Hepatocyte (in vitro differentiated cells): ENCODE results near the gene KIF25.

Experiments used
- EZH2 ChIP-seq: fragments of 200-600 bp; sonication (generic); IDR thresholded peaks from 2 replicates; pipeline ENCODE4 v1.6.1; 2016; ENCODE audit warnings: antibody characterized with exemption, mild to moderate bottlenecking, borderline replicate concordance
- EZH2phosphoT487 ChIP-seq: fragments of 200-600 bp; sonication (generic); IDR thresholded peaks from one replicate; pipeline ENCODE4 v1.6.1; 2018; ENCODE audit warnings: antibody characterized with exemption, mild to moderate bottlenecking, low read depth, moderate library complexity; ENCODE audit not compliant: unreplicated experiment, severe bottlenecking
- TF ChIP-seq, protein P1 (sequence below): fragments of 200-600 bp; sonication (generic); IDR thresholded peaks from 2 replicates; pipeline ENCODE4 v1.5.1; 2016; ENCODE audit warnings: antibody characterized with exemption, mild to moderate bottlenecking; ENCODE audit not compliant: poor library complexity

DNA sequence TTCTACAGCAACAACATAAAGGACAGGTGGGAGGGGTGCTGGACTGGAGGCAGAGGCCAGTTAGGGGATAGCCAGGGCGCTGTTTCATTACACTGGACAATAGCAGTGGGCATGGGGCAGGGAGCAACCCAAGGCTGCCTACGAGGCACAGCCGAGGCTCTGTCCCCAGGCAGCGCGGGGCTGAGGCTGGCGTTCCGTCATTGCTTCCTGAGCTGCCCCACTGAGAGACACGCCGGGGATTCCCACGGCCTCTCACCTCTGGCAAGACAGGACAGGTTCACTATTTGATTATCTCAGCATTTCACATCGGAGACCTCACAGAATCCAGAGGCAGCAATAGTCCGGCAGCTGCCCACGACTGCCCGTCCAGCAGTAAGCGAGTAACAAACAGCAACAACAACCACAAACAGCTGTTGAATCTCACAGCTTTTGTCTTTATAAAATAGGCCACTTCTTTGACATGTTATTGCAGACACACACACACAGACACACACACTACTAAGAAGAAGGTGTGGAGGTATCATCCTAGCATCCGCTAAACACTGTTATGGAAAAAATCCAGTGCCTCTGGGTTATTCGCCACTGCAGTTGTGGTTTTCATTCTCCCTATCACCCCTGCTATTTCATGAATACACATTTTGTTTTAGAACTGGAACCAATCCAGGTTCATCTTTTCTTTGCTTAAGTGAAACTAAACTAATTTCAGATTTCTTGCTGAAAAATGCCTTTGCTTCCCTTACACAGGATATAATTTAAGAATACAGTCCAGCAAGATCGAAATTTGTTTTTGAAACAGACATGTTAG, 19.5 kb downstream of the KIF25 start:
- TF ChIP-seq, protein P1, sequence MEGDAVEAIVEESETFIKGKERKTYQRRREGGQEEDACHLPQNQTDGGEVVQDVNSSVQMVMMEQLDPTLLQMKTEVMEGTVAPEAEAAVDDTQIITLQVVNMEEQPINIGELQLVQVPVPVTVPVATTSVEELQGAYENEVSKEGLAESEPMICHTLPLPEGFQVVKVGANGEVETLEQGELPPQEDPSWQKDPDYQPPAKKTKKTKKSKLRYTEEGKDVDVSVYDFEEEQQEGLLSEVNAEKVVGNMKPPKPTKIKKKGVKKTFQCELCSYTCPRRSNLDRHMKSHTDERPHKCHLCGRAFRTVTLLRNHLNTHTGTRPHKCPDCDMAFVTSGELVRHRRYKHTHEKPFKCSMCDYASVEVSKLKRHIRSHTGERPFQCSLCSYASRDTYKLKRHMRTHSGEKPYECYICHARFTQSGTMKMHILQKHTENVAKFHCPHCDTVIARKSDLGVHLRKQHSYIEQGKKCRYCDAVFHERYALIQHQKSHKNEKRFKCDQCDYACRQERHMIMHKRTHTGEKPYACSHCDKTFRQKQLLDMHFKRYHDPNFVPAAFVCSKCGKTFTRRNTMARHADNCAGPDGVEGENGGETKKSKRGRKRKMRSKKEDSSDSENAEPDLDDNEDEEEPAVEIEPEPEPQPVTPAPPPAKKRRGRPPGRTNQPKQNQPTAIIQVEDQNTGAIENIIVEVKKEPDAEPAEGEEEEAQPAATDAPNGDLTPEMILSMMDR, result no peak
- no peak for TF ChIP-seq EZH2
- no peak for TF ChIP-seq EZH2phosphoT487
